NK-92 (cell line): ENCODE measurements around the gene PPM1F.

Experiments
- DNase-seq: peaks from one replicate; lab custom pipeline; 2025; ENCODE audit not compliant: unreplicated experiment; lab: John Stamatoyannopoulos, UW

The PPM1F gene

GRCh38 chr22:21952586-21953571, at the start of gene PPM1F:
TSS of gene PPM1F (minus strand) at chr22:21952848. CDS start at chr22:21946048, 6,800 bp downstream.
- DNase-seq, result no peak

GRCh38 chr22:22001664-22002525, 49.2 kb upstream of the PPM1F start:
- DNase-seq, result no peak

GRCh38 chr22:21998595-21999247, 46.1 kb upstream of the PPM1F start:
- DNase-seq, result no peak

GRCh38 chr22:21996175-21996720, 43.6 kb upstream of the PPM1F start:
- no peak for DNase-seq

GRCh38 chr22:21995660-21996059, 43.0 kb upstream of the PPM1F start:
- no peak for DNase-seq

GRCh38 chr22:21994881-21995444, 42.3 kb upstream of the PPM1F start:
- DNase-seq, result no peak

GRCh38 chr22:21992593-21993237, 40.1 kb upstream of the PPM1F start:
- DNase-seq, result no peak

- no peak for DNase-seq
Observed at GRCh38 chr22:21991774-21992173, 39.1 kb upstream of the PPM1F start.

- no peak for DNase-seq
Observed at GRCh38 chr22:21991304-21991596, 38.6 kb upstream of the PPM1F start.

GRCh38 chr22:21990445-21991303, 38.0 kb upstream of the PPM1F start:
- no peak for DNase-seq

GRCh38 chr22:21989049-21989448, 36.4 kb upstream of the PPM1F start:
- no peak for DNase-seq

- no peak for DNase-seq
Observed at GRCh38 chr22:21985214-21985613, 32.6 kb upstream of the PPM1F start.

- DNase-seq, result no peak
Observed at GRCh38 chr22:21984793-21985192, 32.1 kb upstream of the PPM1F start.

- DNase-seq, result no peak
Observed at GRCh38 chr22:21982338-21982965, 29.8 kb upstream of the PPM1F start, which contains the start of gene TOP3B. TSS of gene TOP3B (minus strand) at chr22:21982787. CDS start at chr22:21975709, 7,078 bp downstream.

- no peak for DNase-seq
Observed at GRCh38 chr22:21981874-21982273, 29.2 kb upstream of the PPM1F start.

GRCh38 chr22:21980547-21980946, 27.9 kb upstream of the PPM1F start:
- DNase-seq, result no peak

GRCh38 chr22:21978564-21979386, 26.1 kb upstream of the PPM1F start:
- DNase-seq, result no peak

- DNase-seq, result no peak
Observed at GRCh38 chr22:21977814-21978213, 25.2 kb upstream of the PPM1F start.
